Activated CD4-positive, alpha-beta T cell treated with anti-CD3 and anti-CD28 coated beads for 48 hours (primary cell): ENCODE data around the gene PTDSS2.
"Not testable (repeated sequence)": the region's sequence is repeated elsewhere in the genome, so short reads cannot be mapped to it uniquely, and the experiment has no call there.

ENCODE experiments used
- DNase-seq: peaks from one replicate; pipeline ENCODE4 v3.0.0-alpha.2; 2020

Gene PTDSS2

DNA sequence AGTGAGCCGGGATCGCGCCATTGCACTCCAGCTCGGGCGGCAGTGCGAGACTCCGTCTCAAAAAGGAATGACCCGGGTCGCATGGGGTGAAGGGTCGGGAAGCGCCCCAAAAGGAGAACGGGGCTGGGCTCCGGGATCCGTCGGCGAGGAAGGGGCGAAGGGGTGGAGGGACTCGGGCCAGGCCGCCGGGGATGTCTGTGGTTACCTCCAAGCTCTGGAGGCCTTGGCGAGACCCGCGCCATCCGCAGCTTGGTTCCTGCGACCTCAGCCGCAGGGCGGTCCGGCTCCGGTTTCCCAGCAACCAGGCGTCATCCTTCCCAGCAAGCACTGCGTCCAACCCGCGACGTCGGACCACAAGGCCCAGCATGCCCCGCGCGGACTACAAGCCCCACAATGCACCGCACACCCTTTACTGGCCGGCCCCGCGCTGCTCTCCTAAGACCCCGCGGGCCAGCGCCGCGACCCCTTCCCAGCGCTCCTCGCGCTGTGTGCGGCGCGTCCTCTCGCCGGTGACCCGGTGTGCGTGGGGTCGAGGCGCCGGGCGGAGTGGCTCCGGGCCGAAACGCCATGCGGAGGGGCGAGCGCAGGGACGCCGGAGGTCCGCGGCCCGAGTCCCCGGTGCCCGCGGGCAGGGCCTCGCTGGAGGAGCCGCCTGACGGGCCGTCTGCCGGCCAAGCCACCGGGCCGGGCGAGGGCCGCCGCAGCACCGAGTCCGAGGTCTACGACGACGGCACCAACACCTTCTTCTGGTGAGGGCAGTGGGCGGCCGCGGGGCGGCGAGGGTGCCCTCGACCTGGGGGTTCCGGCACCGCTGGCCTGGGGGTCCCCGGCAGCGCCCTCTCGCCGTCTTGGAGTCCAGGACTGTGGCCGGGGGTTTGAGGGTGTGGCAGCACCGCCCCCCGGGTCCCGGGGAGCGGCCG lies at the start of gene PTDSS2:
PTDSS2 (plus strand) TSS at position 391 of the 920 bp plus-strand sequence; CDS start at position 568, 177 bp downstream.
- DNase-seq = peak; percentile 96

DNA sequence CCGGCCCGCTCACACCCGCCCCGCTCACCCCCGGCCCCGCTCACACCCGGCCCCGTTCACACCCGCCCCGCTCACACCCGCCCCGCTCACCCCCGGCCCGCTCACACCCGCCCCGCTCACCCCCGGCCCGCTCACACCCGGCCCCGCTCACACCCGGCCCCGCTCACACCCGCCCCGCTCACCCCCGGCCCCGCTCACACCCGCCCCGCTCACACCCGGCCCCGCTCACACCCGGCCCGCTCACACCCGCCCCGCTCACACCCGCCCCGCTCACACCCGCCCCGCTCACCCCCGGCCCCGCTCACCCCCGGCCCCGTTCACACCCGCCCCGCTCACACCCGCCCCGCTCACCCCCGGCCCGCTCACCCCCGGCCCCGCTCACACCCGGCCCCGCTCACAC lies 48.9 kb upstream of the PTDSS2 start:
- not testable (repeated sequence) for DNase-seq

DNA sequence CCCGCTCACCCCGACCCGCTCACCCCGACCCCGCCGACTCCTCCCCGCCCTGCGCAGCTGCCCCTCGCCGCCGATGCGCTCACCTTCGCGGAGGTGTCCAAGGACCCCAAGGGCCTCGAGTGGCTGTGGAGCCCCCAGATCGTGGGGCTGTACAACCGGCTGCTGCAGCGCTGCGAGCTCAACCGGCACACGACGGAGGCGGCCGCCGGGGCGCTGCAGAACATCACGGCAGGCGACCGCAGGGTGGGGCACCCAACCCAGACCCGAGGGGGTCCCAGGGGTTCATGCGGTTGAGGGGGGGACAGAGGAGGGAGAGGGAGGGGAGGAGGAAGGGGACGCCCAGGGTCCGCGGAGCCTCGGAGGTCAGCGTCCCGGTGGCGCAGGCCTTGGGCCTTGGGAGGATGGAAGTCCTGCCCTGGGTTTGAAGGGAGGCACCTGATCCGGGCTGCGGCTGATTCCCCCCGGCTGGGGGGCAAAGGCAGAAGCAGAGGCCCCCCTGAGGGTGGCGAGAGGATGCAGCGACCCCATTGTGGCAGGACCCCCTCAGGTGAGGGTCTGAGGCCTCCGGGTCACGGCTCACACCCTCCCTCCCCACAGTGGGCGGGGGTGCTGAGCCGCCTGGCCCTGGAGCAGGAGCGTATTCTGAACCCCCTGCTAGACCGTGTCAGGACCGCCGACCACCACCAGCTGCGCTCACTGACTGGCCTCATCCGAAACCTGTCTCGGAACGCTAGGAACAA lies 46.9 kb upstream of the PTDSS2 start:
- no peak for DNase-seq

DNA sequence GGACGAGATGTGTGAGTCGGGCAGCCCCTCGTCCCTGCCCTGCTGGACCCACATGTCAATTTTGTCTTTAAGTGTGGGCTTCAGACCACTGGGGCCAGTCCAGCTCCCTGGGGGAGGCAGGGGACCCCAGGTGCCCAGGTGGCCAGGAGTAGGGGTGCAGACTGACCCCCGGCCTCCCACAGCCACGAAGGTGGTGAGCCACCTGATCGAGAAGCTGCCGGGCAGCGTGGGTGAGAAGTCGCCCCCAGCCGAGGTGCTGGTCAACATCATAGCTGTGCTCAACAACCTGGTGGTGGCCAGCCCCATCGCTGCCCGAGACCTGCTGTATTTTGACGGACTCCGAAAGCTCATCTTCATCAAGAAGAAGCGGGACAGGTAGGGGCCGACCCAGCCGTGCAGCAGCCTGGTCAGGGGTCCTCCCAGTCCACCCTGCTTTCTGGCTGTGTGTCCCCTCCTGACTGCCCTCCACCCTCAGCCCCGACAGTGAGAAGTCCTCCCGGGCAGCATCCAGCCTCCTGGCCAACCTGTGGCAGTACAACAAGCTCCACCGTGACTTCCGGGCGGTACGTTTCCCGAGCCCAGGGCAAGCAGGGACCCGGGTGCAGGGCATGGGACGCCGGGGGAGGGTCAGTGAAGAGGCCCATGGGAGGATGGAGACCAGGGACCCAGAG lies 46.2 kb upstream of the PTDSS2 start:
- no peak for DNase-seq

DNA sequence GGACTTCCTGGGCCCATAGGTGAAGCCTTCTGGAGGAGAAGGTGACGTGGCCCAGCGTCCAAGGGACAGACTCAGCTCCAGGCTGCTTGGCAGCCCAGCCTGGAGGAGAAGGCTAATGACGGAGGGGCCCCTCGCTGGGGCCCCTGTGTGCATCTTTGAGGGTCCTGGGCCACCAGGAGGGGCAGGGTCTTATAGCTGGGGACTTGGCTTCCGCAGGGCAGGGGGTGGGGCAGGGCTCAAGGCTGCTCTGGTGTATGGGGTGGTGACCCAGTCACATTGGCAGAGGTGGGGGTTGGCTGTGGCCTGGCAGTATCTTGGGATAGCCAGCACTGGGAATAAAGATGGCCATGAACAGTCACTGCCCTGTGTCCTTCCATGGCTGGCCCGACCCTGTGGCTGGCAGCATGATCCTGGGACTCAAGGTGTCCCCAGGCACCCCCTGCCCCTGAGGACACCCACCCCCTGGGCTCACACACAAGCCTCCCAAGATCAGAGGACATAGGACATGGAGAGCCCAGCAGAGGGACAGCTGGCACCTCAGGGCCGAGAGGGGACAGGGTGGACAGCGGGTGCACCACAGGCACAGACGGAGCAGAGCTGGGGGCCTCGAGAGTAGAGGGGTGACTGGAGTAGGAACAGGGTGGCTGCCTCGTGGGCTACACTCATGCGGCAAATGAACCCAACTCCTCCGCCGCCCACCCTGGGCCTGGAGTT lies 45.4 kb upstream of the PTDSS2 start:
- DNase-seq = no peak

DNA sequence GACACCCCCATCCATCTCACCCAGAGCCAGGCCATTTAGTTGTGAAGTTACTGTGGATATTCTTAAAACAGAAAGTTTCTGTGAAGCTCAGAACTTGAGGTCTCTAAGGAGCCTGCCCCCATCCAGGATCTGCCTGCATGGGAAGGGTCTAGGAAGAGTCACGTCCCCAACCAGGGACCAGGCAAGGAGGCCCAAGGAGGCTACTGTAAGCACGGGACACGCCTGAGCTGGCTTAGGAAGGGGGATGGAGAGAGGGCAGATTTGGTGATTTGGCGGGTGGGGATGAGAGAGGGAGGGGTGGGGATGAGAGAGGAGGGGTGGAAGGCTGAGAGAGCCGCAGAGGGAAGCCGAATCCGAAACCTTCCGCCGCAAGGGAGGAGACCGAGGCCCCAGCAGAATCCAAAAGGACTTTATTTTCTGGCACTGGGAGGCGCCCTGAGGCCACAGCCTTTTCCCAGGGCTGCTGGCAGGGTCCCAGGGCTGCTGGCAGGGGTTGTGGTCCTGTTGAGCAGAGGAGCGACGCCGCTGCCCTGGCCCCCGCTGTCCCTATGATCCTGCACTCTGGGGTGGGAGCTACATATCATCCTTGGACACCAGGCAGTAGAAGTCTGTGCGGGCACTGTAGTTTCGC lies 44.6 kb upstream of the PTDSS2 start:
- DNase-seq = no peak

DNA sequence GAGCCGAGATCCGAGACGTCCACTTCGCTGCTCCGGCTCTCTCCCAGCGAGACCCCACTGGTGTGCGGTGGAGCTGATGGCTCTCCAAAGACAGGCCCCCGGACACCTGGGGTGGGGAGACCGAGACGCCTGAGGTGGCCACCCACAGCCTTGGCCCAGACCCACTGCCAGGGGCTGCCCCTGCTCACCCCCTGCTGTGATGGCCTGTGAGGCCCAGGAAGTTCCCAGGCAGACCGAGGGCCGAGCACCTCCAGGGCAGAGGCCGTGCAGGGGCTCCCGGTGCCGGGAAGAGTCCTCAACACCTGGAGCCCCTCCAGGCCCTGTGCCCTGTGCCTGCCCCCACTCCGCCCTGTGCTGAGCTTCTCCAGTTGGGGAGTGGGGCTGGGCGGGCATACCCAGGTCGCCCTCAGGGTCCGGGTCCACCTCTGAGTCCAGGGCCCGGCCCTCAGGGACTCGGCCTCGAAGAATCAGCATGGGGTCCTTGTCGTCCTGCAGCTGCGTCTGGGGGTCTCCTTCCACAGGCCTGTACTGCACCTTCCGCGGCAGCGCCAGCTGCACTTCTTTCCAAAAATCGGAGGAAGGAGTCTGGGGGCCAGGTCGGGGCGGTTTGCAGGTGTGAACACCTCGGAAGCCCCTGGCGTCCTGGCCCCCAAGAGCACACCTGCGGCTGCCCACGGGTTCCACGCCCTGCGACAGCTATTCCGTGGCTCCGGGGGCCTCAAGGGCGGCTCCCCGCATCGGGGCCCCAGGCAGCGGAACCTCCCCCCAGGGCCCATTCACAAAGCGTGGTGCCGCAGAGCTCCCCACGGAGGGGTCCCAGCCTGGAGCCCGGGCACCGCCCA lies 43.9 kb upstream of the PTDSS2 start:
- DNase-seq = no peak

DNA sequence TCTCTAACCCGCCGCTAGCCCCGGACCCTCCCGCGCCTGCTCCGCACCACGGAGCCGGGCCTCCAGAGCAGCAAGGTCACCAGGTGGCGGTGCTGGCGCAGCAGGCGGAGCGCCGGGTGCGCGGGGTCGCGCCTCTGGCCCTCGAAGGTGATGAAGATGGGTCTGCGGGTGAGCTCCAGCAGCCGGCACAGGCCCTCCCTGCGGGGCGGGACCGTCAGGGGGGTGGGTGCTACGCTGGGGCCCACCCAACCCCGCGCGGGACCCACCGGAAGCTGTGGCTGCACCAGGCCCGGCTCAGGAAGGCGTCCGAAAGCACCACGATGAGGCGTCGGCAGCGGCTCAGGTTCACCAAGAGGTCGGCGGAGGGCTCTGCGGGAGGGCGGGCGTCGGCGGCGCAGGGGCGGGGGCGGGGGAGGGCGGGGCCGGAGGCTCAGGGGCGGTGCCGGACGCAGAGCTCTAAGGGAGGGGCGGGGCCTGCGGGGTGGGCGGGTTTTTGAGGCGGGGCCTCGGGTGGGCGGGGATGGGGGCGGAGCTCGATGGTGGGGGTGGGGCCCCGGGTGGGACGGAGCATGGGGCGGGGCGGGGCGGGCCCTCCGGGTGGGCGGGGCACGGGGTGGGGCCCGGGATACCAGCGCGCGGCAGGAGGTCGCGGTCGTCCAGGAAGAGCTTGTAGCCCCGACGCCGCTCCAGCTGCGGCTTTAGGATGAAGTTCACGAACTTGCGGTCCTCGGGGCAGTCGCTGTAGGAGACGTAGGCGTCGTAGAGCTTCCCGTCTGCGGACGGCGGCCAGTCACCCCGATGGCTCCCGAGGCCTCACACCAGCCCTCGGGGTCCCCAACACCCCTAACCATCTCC lies 43.1 kb upstream of the PTDSS2 start:
- DNase-seq = peak; percentile 90

DNA sequence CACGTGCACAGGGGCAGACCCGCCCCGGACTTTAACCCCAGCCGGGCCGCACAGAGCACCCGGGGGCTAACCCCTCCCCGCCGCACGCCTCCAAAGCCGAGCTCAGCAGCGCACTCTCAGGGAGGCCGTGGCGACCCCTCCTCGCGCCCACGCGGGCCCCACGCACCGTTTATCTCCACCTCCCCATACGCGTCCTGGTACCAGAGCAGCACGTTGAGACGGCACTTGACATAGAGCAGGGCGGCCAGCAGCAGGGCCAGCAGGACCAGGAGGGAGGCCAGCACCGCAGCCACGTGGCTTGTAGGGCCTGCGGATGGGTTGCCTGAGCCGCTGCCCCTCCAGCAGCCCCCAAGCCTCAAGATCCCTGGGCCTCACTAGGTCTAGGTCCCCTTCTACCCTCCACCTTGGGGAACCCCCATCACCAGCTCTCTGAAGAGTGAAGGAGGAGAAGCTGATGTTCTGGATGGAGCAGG lies 42.4 kb upstream of the PTDSS2 start:
- no peak for DNase-seq

DNA sequence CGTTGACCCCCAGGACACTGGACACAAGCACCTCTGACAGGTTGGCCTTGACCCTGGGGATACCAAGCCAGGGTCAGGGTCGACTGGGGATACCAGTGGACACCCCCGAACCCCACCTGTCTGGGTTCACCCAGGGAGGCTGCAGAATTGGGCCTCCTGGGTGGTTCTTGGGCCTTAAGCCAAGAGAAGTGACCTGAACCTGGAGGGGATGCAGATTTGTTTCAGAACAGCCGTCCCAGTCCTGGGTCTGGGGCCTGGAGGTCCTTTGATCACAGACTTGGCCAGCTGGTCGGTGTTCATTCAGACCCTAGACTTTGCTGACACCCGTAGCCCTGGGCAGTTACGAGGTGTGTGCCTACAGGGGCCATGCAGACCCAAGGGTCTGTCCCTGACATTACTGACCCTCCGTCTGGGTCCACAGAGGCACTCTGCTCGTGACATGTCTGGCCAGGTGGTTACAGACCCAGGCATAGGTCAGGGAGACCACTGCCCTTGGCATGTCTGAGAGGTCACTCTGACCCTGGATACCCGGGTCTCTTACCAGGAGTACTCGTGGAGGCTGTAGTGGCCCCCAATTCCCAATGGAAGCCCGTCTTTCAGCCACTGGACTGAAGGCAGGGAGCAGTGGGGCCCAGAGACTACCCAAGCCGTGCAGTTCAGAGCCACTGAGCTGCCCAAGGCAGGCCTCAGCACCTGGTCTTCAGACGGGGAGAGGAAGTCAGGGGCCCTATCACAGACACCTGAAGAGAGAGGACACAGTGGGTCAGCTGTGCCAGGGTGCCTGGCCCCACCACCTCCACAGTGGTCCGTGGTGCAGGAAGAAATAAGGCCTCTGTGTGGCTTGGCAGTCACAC lies 41.7 kb upstream of the PTDSS2 start:
- DNase-seq = no peak

DNA sequence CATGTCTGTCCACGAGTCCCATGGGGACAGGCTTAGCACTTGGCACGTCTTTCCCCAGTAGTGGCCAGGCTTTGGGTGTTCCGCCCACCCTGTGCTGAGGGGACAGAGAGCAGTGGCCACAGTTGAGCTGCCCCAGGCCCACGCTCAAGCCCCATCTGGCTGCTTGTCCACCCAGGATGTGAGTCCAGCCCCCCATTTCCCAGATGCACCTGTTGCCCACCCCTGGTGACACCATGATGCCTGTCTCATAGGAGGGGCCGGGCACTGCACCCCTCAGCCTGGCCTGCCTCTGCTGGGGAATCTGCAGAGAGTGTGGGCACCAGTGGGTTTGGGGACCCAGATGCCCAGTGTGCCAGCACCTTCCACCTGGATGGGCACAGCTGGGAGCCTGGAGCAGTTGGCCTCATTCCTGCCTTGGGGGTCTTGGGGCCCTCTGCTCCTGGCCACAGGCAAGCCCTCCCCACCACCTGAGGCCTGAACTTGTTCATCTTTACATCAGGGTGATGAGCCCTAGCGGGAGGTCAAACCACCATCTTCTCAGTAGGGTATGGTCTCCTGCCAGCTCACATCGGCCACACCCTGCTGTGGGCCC lies 41.0 kb upstream of the PTDSS2 start:
- no peak for DNase-seq

DNA sequence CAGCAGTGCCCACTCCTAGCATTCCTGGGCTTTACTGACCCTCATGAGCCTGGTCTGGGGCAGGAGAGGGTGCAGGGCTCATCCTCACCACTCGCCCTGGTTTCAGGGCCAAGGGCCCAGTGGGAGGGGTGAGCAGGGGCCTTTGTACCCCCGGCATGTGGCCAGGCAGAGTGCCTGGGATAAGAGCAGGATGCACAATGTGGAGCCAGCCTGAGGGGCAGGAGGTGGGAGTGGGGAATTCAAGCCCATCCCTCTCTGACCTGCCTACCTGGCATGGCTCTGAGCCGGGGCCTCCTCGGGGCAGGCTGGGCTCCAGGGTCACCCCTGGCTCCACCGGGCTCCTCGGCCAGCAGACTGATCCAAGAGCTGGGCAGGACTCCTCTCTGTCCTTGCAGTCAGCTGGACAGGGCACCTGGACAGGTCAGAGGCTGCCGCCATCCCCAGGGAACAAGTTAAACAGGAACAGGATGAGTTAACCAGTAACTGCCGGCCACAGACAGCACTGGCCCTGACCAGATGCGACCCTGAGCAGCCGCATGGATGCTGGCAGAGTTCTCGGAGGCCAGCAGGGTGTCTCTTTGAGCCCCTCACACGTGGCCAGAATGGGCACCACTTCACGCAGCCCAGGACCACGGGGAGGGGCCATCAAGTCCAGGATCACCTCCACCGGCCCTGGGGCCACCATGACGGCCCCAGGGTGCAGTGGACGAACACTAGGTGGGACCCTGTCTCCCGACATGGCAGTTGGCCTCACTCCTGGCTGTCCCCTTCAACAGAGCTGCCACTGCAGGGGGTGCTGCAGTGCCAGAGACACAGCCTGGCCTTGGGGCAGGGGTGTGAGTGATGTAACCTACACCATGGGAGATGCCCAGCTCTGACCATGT lies 40.2 kb upstream of the PTDSS2 start:
- no peak for DNase-seq

DNA sequence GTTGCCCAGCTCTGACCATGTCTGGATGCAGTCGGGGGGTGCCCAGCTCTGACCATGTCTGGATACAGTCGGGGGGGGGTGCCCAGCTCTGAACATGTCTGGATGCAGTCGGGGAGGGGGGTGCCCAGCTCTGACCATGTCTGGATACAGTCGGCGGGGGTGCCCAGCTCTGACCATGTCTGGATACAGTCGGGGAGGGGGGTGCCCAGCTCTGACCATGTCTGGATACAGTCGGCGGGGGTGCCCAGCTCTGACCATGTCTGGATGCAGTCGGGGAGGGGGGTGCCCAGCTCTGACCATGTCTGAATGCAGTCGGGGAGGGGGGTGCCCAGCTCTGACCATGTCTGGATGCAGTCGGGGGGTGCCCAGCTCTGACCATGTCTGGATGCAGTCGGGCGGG lies 39.4 kb upstream of the PTDSS2 start:
- DNase-seq = not testable (repeated sequence)

DNA sequence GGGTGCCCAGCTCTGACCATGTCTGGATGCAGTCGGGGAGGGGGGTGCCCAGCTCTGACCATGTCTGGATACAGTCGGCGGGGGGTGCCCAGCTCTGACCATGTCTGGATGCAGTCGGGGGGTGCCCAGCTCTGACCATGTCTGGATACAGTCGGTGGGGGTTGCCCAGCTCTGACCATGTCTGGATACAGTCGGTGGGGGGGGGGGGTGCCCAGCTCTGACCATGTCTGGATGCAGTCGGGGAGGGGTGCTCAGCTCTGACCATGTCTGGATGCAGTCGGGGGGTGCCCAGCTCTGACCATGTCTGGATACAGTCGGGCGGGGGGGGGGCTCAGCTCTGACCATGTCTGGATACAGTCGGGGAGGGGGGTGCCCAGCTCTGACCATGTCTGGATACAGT lies 38.6 kb upstream of the PTDSS2 start:
- not testable (repeated sequence) for DNase-seq

DNA sequence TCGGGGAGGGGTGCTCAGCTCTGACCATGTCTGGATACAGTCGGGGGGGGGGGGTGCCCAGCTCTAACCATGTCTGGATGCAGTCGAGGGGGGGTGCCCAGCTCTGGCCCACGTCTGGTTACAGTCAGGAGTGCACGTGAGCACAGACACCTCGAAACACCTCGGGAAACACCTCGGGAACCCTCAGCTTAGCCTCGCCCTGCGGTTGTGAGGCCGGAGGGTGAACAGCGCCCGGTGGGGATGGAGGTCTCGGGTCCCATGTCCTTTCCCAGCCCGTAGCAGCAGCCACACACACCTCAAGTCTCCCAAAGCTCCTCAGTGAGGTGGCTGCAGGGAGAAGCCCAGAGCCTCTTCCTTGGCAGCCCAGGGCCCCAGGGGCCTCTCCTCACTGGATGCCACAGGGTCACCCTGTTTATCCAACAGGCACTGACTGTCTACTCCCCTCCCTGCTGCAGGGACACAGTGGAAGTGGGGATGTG lies 37.4 kb upstream of the PTDSS2 start:
- no peak for DNase-seq

DNA sequence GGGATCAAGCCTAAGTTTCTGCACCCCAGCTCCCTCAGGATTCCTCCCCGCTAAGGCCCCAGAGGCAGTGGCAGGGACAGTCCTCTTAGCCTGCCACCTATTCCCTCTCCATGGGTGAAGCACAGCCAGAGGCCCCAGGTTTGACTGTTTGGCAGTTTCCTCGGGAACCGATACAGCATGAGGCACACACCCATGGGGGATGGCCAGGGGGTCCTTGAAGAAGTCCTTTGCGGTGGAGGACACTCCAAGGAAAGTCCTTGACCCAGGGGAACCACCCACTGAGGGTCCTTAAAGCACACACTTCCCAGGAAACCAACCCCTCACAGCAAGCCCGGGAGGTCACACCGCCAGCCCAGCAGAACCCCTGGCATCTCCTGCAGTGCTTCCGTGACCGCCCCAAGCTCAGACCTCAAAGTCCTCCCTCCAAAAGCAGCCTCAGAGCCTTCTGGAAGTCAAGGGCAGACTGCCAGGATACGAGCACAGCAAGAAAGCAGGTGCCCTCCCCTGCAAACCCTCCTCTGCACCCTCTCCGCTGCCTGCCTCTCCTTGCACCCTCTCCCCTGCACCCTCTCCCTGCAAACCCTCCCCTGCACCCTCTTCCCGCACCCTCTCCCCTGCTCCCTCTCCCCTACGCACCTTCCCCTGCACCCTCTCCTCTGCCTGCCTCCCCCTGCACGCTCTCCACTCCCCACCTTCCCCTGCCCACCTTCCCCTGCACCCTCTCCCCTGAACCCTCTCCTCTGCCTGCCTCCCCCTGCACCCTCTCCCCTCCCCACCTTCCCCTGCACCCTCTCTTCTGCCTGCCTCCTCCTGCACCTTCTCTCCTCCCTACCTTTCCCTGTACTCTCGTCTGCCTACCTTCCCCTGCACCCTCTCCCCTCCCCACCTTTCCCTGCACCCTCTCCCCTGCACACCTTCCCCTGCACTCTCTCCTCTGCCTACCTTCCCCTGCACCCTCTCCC lies 36.7 kb upstream of the PTDSS2 start:
- no peak for DNase-seq
